ENCODE results near the gene NAALADL2.

GRCh38 chr3:175558261-175558660 is 699.1 kb downstream of the NAALADL2 start:
- TF ChIP-seq, protein P1, sequence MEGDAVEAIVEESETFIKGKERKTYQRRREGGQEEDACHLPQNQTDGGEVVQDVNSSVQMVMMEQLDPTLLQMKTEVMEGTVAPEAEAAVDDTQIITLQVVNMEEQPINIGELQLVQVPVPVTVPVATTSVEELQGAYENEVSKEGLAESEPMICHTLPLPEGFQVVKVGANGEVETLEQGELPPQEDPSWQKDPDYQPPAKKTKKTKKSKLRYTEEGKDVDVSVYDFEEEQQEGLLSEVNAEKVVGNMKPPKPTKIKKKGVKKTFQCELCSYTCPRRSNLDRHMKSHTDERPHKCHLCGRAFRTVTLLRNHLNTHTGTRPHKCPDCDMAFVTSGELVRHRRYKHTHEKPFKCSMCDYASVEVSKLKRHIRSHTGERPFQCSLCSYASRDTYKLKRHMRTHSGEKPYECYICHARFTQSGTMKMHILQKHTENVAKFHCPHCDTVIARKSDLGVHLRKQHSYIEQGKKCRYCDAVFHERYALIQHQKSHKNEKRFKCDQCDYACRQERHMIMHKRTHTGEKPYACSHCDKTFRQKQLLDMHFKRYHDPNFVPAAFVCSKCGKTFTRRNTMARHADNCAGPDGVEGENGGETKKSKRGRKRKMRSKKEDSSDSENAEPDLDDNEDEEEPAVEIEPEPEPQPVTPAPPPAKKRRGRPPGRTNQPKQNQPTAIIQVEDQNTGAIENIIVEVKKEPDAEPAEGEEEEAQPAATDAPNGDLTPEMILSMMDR (IDR thresholded peaks at IDR 0.05; ENCODE audit: low read depth, low read length) = no peak
- no peak for TF ChIP-seq EZH2phosphoT487 (IDR thresholded peaks at IDR 0.05; ENCODE audit: low read depth)

Measured in OCI-LY3 (cell line).